OCI-LY1 (cell line): Measurements from ENCODE around the gene DIP2C.

ENCODE experiments used
- H2AFZ ChIP-seq: fragments of 200-600 bp; sonication (generic), shearing (Covaris generic); 2 replicates; pipeline ENCODE4 v1.6.0; 2014; ENCODE audit warnings: antibody characterized with exemption, mild to moderate bottlenecking, low read length
- H3F3A ChIP-seq: fragments of 200-600 bp; sonication (generic), shearing (Covaris generic); 2 replicates; pipeline ENCODE4 v1.6.0; 2014; ENCODE audit warnings: mild to moderate bottlenecking, antibody characterized with exemption, low read length, moderate library complexity; ENCODE audit not compliant: insufficient read depth
- H3K27ac ChIP-seq: fragments of 200-600 bp; sonication (generic); 2 replicates; pipeline ENCODE4 v1.5.1; 2014; ENCODE audit warnings: low read length, mixed run types, mild to moderate bottlenecking, low read depth; ENCODE audit not compliant: poor library complexity, severe bottlenecking
- H3K27me3 ChIP-seq: fragments of 200-600 bp; sonication (generic); 2 replicates; pipeline ENCODE4 v1.6.0; 2014; ENCODE audit warnings: antibody characterized with exemption, mild to moderate bottlenecking, low read length, moderate library complexity; ENCODE audit not compliant: insufficient read depth
- H3K36me3 ChIP-seq: fragments of 200-600 bp; sonication (generic); 2 replicates; pipeline ENCODE4 v1.6.1; 2014; ENCODE audit warnings: mild to moderate bottlenecking, antibody characterized with exemption, low read length, moderate library complexity, mixed read lengths; ENCODE audit not compliant: insufficient read depth
- H3K4me1 ChIP-seq: fragments of 200-600 bp; sonication (generic); 2 replicates; pipeline ENCODE4 v1.5.1; 2014; ENCODE audit warnings: mild to moderate bottlenecking, low read length, moderate library complexity; ENCODE audit not compliant: insufficient read depth, severe bottlenecking
- H3K4me2 ChIP-seq: fragments of 200-600 bp; sonication (generic), shearing (Covaris generic); 2 replicates; pipeline ENCODE4 v1.6.1; 2014; ENCODE audit warnings: low read length
- H3K4me3 ChIP-seq: fragments of 200-600 bp; sonication (generic); 2 replicates; pipeline ENCODE4 v1.5.1; 2014; ENCODE audit warnings: low read length, low read depth, mild to moderate bottlenecking, mixed read lengths; ENCODE audit not compliant: poor library complexity, severe bottlenecking
- H3K79me2 ChIP-seq: fragments of 200-600 bp; shearing (Covaris generic); 2 replicates; pipeline ENCODE4 v1.6.1; 2016; ENCODE audit warnings: mixed run types, low read length, mixed read lengths; ENCODE audit not compliant: insufficient read depth
- H3K9ac ChIP-seq: fragments of 200-600 bp; sonication (generic), shearing (Covaris generic); 2 replicates; pipeline ENCODE4 v1.6.1; 2014; ENCODE audit warnings: mild to moderate bottlenecking, low read length, mixed read lengths
- H3K9me2 ChIP-seq: fragments of 200-600 bp; sonication (generic), shearing (Covaris generic); 2 replicates; pipeline ENCODE4 v1.6.1; 2014; ENCODE audit warnings: low read depth, mild to moderate bottlenecking, low read length, mixed read lengths
- H3K9me3 ChIP-seq: fragments of 200-600 bp; shearing (Covaris generic); 2 replicates; pipeline ENCODE4 v1.6.1; 2014; ENCODE audit warnings: low read length, mixed read lengths
- H4K20me1 ChIP-seq: fragments of 200-600 bp; sonication (generic), shearing (Covaris generic); 2 replicates; pipeline ENCODE4 v1.6.0; 2016; ENCODE audit warnings: mild to moderate bottlenecking, low read length; ENCODE audit not compliant: insufficient read depth
- EZH2 ChIP-seq: fragments of 200-600 bp; sonication (generic), shearing (Covaris generic); IDR thresholded peaks from 2 replicates; pipeline ENCODE4 v1.8.0; 2017; ENCODE audit warnings: borderline replicate concordance, mixed run types, mild to moderate bottlenecking, antibody characterized with exemption, low read length, moderate library complexity, mixed read lengths
- TF ChIP-seq, protein P1 (sequence below): fragments of 200-600 bp; sonication (generic), shearing (Covaris generic); IDR thresholded peaks from 2 replicates; pipeline ENCODE4 v1.5.1; 2017; ENCODE audit warnings: mild to moderate bottlenecking, antibody characterized with exemption, low read length, moderate library complexity, mixed read lengths

DIP2C gene

GRCh38 chr10:310371-310770 lies 379.1 kb downstream of the DIP2C start:
- Histone ChIP-seq H3K9me2 (no peaks in the 10 kb centered on the region), H4K20me1 (no peaks in the 10 kb centered on the region), H3K9me3 (no peaks in the 10 kb centered on the region), H3K79me2 (no peaks in the 10 kb centered on the region), H3K9ac (peak overlapping the region; percentile 87), H3K36me3 (peaks cover 48% of the 10 kb centered on the region; the same call in 1 of the 2 replicates), H3F3A (peaks cover 5% of the 10 kb centered on the region; the same call in 1 of the 2 replicates), H3K27ac (peak overlapping the region; percentile 100), H3K4me1 (peaks cover 100% of the 10 kb centered on the region), H3K4me3 (peak overlapping the region; percentile 56), H2AFZ (no peak overlapping the region), H3K27me3 (no peaks in the 10 kb centered on the region), H3K4me2 (peak overlapping the region; percentile 69)
- TF ChIP-seq, protein P1, sequence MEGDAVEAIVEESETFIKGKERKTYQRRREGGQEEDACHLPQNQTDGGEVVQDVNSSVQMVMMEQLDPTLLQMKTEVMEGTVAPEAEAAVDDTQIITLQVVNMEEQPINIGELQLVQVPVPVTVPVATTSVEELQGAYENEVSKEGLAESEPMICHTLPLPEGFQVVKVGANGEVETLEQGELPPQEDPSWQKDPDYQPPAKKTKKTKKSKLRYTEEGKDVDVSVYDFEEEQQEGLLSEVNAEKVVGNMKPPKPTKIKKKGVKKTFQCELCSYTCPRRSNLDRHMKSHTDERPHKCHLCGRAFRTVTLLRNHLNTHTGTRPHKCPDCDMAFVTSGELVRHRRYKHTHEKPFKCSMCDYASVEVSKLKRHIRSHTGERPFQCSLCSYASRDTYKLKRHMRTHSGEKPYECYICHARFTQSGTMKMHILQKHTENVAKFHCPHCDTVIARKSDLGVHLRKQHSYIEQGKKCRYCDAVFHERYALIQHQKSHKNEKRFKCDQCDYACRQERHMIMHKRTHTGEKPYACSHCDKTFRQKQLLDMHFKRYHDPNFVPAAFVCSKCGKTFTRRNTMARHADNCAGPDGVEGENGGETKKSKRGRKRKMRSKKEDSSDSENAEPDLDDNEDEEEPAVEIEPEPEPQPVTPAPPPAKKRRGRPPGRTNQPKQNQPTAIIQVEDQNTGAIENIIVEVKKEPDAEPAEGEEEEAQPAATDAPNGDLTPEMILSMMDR: no peak
- no peak for TF ChIP-seq EZH2

- Histone ChIP-seq H2AFZ (no peak overlapping the region), H3K4me2 (peak overlapping the region; percentile 69), H3K9me3 (no peaks in the 10 kb centered on the region), H3K9me2 (no peaks in the 10 kb centered on the region), H3K4me3 (peak overlapping the region; percentile 56), H3K9ac (peak overlapping the region; percentile 87), H3K27ac (peak overlapping the region; percentile 100), H3F3A (peaks cover 5% of the 10 kb centered on the region; the same call in 1 of the 2 replicates), H4K20me1 (no peaks in the 10 kb centered on the region), H3K36me3 (peaks cover 58% of the 10 kb centered on the region), H3K27me3 (no peaks in the 10 kb centered on the region), H3K4me1 (peaks cover 84% of the 10 kb centered on the region), H3K79me2 (no peaks in the 10 kb centered on the region)
- TF ChIP-seq, protein P1: no peak
- no peak for TF ChIP-seq EZH2
Measured at GRCh38 chr10:308572-309085, 380.8 kb downstream of the DIP2C start.

DNA sequence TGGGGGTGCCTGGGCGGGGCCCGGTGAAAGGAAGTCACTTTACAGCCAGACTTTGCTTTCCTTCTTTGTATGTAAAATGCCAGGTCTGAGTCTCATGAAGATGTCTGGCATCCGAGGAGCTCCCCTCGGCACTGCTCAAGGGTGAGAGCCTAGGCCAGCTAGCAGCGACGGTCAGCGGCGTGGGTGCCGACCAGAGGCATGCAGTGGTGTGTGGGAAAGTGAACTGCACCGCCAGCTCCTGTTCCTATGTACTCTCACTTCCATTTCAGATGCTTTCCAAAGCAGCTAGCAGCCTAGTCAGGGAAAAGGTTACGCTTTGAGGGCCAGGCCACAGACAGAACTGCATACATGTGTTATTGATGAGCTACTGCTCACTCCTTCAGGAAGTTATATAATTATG lies 381.4 kb downstream of the DIP2C start:
- Histone ChIP-seq H3K9ac (peak overlapping the region; percentile 87), H3K27ac (peak overlapping the region; percentile 100), H2AFZ (no peak overlapping the region), H3K79me2 (no peaks in the 10 kb centered on the region), H3K27me3 (no peaks in the 10 kb centered on the region), H3K4me3 (peak overlapping the region; percentile 26), H3K4me2 (peak overlapping the region; percentile 69), H4K20me1 (no peaks in the 10 kb centered on the region), H3K9me2 (no peaks in the 10 kb centered on the region), H3F3A (peaks cover 5% of the 10 kb centered on the region; the same call in 1 of the 2 replicates), H3K9me3 (no peaks in the 10 kb centered on the region), H3K4me1 (peaks cover 80% of the 10 kb centered on the region), H3K36me3 (peaks cover 60% of the 10 kb centered on the region)
- TF ChIP-seq, protein P1: no peak
- TF ChIP-seq EZH2: no peak
